SK-N-DZ (cell line): ENCODE results near the gene AGPS.
"Not testable (repeated sequence)": the region's sequence is repeated elsewhere in the genome, so short reads cannot be mapped to it uniquely, and the experiment has no call there.

ENCODE experiments used
- DNase-seq: peaks from one replicate; pipeline ENCODE4 v3.0.0-alpha.2; 2015; ENCODE audit warnings: low spot score

The AGPS gene

GRCh38 chr2:177550264-177551200 is 158.0 kb downstream of the AGPS start:
- no peak for DNase-seq

GRCh38 chr2:177551360-177551759 is 158.8 kb downstream of the AGPS start:
- DNase-seq: not testable (repeated sequence)

GRCh38 chr2:177551989-177552421 is 159.4 kb downstream of the AGPS start:
- DNase-seq: peak; percentile 61

GRCh38 chr2:177552422-177553175 is 160.0 kb downstream of the AGPS start:
- DNase-seq: peak; percentile 92

- no peak for DNase-seq
These were observed 160.8 kb downstream of the AGPS start for GRCh38 chr2:177553176-177553884.

GRCh38 chr2:177554365-177554764 is 161.8 kb downstream of the AGPS start:
- DNase-seq: no peak

GRCh38 chr2:177556153-177556552 is 163.6 kb downstream of the AGPS start:
- DNase-seq: no peak

- DNase-seq: no peak
These were observed 165.2 kb downstream of the AGPS start for GRCh38 chr2:177557794-177558193.

- DNase-seq: no peak
These were observed 167.1 kb downstream of the AGPS start for GRCh38 chr2:177559638-177560037.

GRCh38 chr2:177568390-177568789 is 175.8 kb downstream of the AGPS start:
- no peak for DNase-seq

- DNase-seq: no peak
These were observed 176.3 kb downstream of the AGPS start for GRCh38 chr2:177568893-177569292.

GRCh38 chr2:177572236-177572671 is 179.7 kb downstream of the AGPS start:
- peak; percentile 11 for DNase-seq

GRCh38 chr2:177573120-177573519 is 180.5 kb downstream of the AGPS start:
- no peak for DNase-seq

- no peak for DNase-seq
These were observed 181.8 kb downstream of the AGPS start for GRCh38 chr2:177574356-177574755.

GRCh38 chr2:177575358-177575757 is 182.8 kb downstream of the AGPS start:
- no peak for DNase-seq

- no peak for DNase-seq
These were observed 184.5 kb downstream of the AGPS start for GRCh38 chr2:177577075-177577474.

GRCh38 chr2:177578454-177578853 is 185.9 kb downstream of the AGPS start:
- DNase-seq: no peak

GRCh38 chr2:177579486-177580036 is 187.0 kb downstream of the AGPS start:
- no peak for DNase-seq

GRCh38 chr2:177582000-177582399 is 189.4 kb downstream of the AGPS start:
- no peak for DNase-seq

- peak; percentile 68 for DNase-seq
These were observed 191.6 kb downstream of the AGPS start for GRCh38 chr2:177584030-177584692.
